Neural crest cell (in vitro differentiated cells): ENCODE results near the gene ZNF480. TPM values are rescaled to one million over a fixed set of nuclear protein-coding genes. Genes with fewer than 3 reads are reported as not detected.
A peak's percentile ranks its signal among the peaks of the same experiment; 100 is the strongest.

Experiments used
- DNase-seq: peaks from one replicate; pipeline ENCODE4 v3.0.0; 2021; ENCODE audit warnings: low read depth, mixed read lengths, low spot score
- H3K27ac Mint-ChIP-seq: one replicate; pipeline ENCODE4 v1.8.0; 2021; ENCODE audit warnings: mild to moderate bottlenecking, mixed read lengths; ENCODE audit not compliant: unreplicated experiment
- H3K27me3 Mint-ChIP-seq: 2 replicates; pipeline ENCODE4 v1.8.0; 2021; ENCODE audit warnings: low read depth, mild to moderate bottlenecking, mixed read lengths
- H3K36me3 Mint-ChIP-seq: 2 replicates; pipeline ENCODE4 v1.8.0; 2021; ENCODE audit warnings: low read depth, mild to moderate bottlenecking, mixed read lengths
- H3K4me1 Mint-ChIP-seq: 2 replicates; pipeline ENCODE4 v1.8.0; 2021; ENCODE audit warnings: mixed read lengths
- H3K4me3 Mint-ChIP-seq: one replicate; pipeline ENCODE4 v1.8.0; 2021; ENCODE audit warnings: mild to moderate bottlenecking, mixed read lengths
- H3K9me3 Mint-ChIP-seq: 2 replicates; pipeline ENCODE4 v1.8.0; 2021; ENCODE audit warnings: mixed read lengths
- total RNA-seq: library from RNA; stranded (reverse); gene quantifications from 2 replicates; pipeline ENCODE4 v1.2.1, GENCODE V29; 2021
- TF ChIP-seq, protein P1 (sequence below): fragments of 200-600 bp; sonication (generic); conservative IDR thresholded peaks from 2 replicates; pipeline ENCODE4 v1.5.0; 2021; ENCODE audit warnings: antibody characterized with exemption, mild to moderate bottlenecking

The ZNF480 gene
- total RNA-seq, 1 donor from 2014 or later = 25.2 TPM

DNA sequence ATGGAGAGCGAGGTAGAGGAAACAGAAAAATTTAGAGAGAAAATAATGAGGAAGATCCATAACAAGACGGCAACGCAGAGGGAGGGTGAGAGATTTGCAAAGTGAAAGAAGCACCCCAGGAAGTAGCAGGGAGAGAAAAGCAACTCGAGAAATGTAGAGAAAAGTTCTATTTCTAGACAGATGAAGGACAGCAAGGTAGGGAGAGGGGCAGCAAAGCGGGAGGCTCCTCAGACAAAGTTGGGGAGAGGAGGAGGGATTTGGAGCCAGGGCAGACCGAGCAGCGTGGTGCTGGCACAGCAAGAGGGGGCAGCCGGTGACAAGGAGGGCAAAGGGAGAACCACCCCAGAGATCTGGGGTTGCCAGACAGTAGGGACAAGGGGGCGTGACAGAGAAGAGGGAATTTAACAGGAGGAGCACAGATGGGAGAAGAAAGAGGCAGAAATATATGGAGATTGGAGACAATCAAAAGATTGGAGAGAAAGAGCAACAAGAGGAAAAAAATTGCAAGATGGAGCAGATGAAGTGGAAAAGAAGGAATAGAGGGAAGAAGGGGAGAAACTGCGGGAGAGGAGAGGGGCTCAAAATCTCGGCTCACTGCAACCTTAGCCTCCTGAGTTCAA is 26.6 kb upstream of the ZNF480 start:
- H3K4me3 Mint-ChIP-seq = peak overlapping the region; percentile 96
- peaks cover 46% of the 10 kb centered on the region for H3K36me3 Mint-ChIP-seq
- H3K27me3 Mint-ChIP-seq = no peaks in the 10 kb centered on the region
- peaks cover 14% of the 10 kb centered on the region for H3K9me3 Mint-ChIP-seq
- peak overlapping the region; percentile 98 for H3K27ac Mint-ChIP-seq
- peaks cover 31% of the 10 kb centered on the region for H3K4me1 Mint-ChIP-seq
- TF ChIP-seq, protein P1, sequence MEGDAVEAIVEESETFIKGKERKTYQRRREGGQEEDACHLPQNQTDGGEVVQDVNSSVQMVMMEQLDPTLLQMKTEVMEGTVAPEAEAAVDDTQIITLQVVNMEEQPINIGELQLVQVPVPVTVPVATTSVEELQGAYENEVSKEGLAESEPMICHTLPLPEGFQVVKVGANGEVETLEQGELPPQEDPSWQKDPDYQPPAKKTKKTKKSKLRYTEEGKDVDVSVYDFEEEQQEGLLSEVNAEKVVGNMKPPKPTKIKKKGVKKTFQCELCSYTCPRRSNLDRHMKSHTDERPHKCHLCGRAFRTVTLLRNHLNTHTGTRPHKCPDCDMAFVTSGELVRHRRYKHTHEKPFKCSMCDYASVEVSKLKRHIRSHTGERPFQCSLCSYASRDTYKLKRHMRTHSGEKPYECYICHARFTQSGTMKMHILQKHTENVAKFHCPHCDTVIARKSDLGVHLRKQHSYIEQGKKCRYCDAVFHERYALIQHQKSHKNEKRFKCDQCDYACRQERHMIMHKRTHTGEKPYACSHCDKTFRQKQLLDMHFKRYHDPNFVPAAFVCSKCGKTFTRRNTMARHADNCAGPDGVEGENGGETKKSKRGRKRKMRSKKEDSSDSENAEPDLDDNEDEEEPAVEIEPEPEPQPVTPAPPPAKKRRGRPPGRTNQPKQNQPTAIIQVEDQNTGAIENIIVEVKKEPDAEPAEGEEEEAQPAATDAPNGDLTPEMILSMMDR = no peak
- no peak for DNase-seq

DNA sequence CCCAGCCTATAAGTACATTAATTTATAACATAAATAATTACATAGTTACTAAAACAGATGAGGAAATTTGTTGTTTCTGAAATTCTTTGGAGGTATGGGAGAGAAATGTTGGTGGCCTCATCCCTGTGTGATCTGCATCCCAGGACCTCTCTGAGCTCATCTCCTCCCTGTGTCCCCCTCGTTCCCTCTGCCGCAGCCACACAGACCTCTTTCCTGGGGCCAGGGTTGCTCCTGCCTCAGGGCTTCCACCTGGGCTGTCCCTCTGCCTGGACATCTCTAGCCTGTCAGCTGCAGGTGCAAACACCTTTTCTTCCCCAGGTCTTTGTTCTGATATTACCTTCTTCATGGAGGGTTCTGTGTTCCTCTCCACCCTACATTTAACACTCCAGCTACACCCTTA is 23.7 kb upstream of the ZNF480 start:
- H3K4me1 Mint-ChIP-seq = peaks cover 31% of the 10 kb centered on the region
- peaks cover 69% of the 10 kb centered on the region for H3K36me3 Mint-ChIP-seq
- H3K4me3 Mint-ChIP-seq = peak overlapping the region; percentile 76
- DNase-seq = no peak
- peaks cover 12% of the 10 kb centered on the region for H3K9me3 Mint-ChIP-seq
- no peak overlapping the region for H3K27ac Mint-ChIP-seq
- TF ChIP-seq, protein P1 = no peak
- no peaks in the 10 kb centered on the region for H3K27me3 Mint-ChIP-seq

DNA sequence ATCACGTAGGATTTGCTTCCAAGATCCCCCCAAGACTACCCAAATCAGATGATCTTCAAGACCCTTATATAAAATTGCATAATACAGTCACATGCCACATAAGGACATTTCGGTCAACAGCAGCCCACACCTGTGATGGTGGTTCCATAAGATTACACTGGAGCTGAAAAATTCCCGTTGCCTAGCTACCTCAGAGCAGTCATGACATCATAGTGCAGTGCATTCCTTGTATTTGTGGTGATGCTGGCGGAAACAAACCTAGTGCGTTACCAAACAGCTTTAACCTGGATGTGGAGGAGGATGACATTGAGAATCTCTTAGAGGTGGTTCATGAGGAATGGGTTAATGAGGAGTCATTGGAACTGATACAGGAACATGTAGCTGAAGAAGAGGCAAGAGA is 22.8 kb upstream of the ZNF480 start:
- Mint-ChIP-seq H3K4me1 (peaks cover 29% of the 10 kb centered on the region), H3K36me3 (peaks cover 78% of the 10 kb centered on the region), H3K9me3 (peaks cover 17% of the 10 kb centered on the region), H3K27ac (no peak overlapping the region), H3K4me3 (peak overlapping the region; percentile 76), H3K27me3 (no peaks in the 10 kb centered on the region)
- TF ChIP-seq, protein P1 = no peak
- no peak for DNase-seq

DNA sequence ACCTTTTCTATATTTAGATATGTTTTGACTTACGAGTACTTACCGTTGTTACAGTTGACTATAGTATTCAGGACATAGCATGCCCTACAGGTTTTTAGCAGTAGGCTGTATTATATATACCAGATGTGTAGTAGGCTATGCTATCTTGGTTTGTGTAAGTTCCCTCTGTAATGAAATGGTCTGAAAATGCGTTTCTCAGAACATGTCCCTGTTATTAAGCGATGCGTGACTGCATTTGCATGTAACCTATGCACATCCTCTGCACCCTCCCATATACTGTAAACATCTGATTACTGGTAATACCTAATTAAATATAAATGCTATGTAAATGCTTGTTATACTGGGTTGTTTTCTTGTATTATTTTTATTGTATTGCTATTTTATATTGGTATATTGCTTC is 21.0 kb upstream of the ZNF480 start:
- H3K27ac Mint-ChIP-seq = no peak overlapping the region
- DNase-seq = no peak
- no peak overlapping the region for H3K4me3 Mint-ChIP-seq
- TF ChIP-seq, protein P1 = no peak
- peaks cover 15% of the 10 kb centered on the region for H3K4me1 Mint-ChIP-seq
- H3K36me3 Mint-ChIP-seq = peaks cover 70% of the 10 kb centered on the region
- H3K9me3 Mint-ChIP-seq = peaks cover 20% of the 10 kb centered on the region
- H3K27me3 Mint-ChIP-seq = no peaks in the 10 kb centered on the region

DNA sequence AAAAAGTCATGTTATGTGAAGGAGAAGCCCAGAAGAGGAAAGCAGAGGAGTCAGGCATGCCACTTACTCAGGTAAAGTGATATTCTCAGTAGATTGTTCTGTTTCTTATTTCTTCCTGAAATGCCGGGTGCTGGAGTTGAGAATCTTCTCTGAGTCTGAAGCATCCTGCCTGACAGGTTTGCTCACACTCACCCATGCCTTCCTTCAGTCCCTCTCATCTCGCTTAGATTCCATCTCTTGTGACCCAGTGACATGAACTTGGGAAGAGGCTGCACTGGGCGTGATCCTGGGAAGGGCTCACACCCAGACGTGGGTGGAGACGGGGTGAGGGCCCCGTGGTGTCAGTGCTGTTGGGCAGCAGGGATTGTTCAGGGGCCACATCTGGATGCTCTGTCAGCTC is 19.5 kb upstream of the ZNF480 start:
- peaks cover 61% of the 10 kb centered on the region for H3K36me3 Mint-ChIP-seq
- no peak overlapping the region for H3K4me3 Mint-ChIP-seq
- TF ChIP-seq, protein P1 = no peak
- peaks cover 7% of the 10 kb centered on the region for H3K4me1 Mint-ChIP-seq
- peaks cover 17% of the 10 kb centered on the region for H3K9me3 Mint-ChIP-seq
- H3K27me3 Mint-ChIP-seq = no peaks in the 10 kb centered on the region
- no peak overlapping the region for H3K27ac Mint-ChIP-seq
- no peak for DNase-seq
